ENCODE data around the gene MEGF11. TPM values are rescaled to one million over a fixed set of nuclear protein-coding genes. Genes with fewer than 3 reads are reported as not detected.

The MEGF11 gene
- total RNA-seq, 2 donors from 2014 or later = not detected

DNA sequence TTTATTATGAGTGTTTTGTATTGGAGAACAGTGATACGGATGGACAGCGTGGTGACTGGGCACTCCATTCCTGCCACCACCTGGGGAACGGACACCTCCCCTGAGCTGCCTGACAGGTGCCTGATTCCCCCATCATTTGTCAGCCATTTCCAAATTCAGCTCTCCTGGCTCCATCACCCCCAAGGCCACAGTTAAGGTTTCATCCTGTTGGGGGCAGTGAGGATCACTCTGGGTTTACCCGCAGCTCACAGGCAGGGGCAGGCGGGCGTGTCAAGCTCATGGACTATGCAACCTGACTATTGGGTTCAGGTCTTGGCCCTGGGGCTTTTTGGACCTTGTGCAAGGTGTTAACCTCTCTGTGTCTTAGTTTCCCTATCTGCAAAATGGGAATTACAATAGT is 307.9 kb downstream of the MEGF11 start:
- Histone ChIP-seq H3K27me3 (replicated peaks; ENCODE audit: insufficient read depth) (no peaks in the 10 kb centered on the region), H3K27ac (no peak overlapping the region), H3K4me3 (no peak overlapping the region), H3K36me3 (no peaks in the 10 kb centered on the region), H3K9me3 (no peaks in the 10 kb centered on the region), H3K4me1 (replicated peaks) (no peaks in the 10 kb centered on the region)
- WGBS = 82% methylated on average over 6 of the region's 6 CpGs
- no peak for DNase-seq (ENCODE audit: low spot score)
- TF ChIP-seq POLR2A (IDR thresholded peaks at IDR 0.05) (no peak), POLR2AphosphoS5 (IDR thresholded peaks at IDR 0.05) (no peak)
- TF ChIP-seq, protein P1, sequence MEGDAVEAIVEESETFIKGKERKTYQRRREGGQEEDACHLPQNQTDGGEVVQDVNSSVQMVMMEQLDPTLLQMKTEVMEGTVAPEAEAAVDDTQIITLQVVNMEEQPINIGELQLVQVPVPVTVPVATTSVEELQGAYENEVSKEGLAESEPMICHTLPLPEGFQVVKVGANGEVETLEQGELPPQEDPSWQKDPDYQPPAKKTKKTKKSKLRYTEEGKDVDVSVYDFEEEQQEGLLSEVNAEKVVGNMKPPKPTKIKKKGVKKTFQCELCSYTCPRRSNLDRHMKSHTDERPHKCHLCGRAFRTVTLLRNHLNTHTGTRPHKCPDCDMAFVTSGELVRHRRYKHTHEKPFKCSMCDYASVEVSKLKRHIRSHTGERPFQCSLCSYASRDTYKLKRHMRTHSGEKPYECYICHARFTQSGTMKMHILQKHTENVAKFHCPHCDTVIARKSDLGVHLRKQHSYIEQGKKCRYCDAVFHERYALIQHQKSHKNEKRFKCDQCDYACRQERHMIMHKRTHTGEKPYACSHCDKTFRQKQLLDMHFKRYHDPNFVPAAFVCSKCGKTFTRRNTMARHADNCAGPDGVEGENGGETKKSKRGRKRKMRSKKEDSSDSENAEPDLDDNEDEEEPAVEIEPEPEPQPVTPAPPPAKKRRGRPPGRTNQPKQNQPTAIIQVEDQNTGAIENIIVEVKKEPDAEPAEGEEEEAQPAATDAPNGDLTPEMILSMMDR (IDR thresholded peaks at IDR 0.05) = no peak
- intact Hi-C loops (cut with DNase I) = no loop called here

DNA sequence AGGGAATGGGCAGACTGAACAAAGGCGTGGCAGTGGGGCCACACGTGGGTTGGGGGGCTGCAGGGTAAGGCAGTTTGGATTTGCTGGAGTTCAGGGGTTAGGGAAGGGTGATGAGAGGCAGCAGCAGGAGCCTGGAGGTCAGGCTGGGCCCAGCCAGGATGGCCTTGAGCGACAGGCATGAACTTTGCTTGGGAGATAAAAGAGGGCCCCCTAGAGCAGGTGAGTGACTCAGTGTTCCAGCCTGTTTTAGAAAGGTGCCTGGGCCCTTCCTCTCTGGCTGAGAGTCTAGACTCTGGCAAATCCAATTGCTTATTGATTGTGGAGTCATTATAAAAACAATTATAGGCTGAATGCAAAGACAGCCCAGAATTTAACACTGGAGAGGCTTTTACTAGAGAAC is 309.1 kb downstream of the MEGF11 start:
- Histone ChIP-seq H3K9me3 (no peaks in the 10 kb centered on the region), H3K27ac (no peak overlapping the region), H3K27me3 (replicated peaks; ENCODE audit: insufficient read depth) (no peaks in the 10 kb centered on the region), H3K36me3 (no peaks in the 10 kb centered on the region), H3K4me3 (no peak overlapping the region), H3K4me1 (replicated peaks) (no peaks in the 10 kb centered on the region)
- DNase-seq (ENCODE audit: low spot score) = no peak
- no peak for TF ChIP-seq POLR2AphosphoS5 (IDR thresholded peaks at IDR 0.05)
- TF ChIP-seq, protein P1 (IDR thresholded peaks at IDR 0.05) = no peak
- TF ChIP-seq POLR2A (IDR thresholded peaks at IDR 0.05) = no peak
- intact Hi-C loops (cut with DNase I) = no loop called here
- 85% methylated on average over 3 of the region's 3 CpGs for WGBS

DNA sequence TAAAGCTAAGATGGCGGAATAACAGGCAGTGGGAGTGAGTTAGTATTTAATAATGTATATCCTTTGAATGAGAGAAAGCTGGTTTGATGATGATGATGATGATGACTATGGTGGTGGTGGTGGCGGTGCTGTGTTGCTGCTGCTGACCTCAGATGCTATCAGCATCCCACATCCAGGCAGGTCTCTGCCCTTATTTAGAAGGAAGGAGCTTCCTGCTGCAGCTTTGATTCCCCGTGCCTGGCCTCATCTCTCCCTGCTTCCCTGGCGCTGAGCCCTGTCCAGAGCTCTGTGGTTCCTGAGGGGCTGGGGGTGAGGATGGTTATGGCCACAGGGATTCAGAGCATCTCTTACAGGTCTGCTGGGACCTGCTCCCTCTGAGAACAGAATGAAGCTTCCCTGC is 311.1 kb downstream of the MEGF11 start:
- TF ChIP-seq POLR2A (IDR thresholded peaks at IDR 0.05) (no peak), POLR2AphosphoS5 (IDR thresholded peaks at IDR 0.05) (no peak)
- TF ChIP-seq, protein P1 (IDR thresholded peaks at IDR 0.05) = no peak
- 73% methylated on average over 4 of the region's 4 CpGs for WGBS
- Histone ChIP-seq H3K4me3 (no peak overlapping the region), H3K36me3 (no peaks in the 10 kb centered on the region), H3K4me1 (replicated peaks) (no peaks in the 10 kb centered on the region), H3K27me3 (replicated peaks; ENCODE audit: insufficient read depth) (no peaks in the 10 kb centered on the region), H3K27ac (no peak overlapping the region), H3K9me3 (no peaks in the 10 kb centered on the region)
- intact Hi-C loops (cut with DNase I) = no loop called here
- no peak for DNase-seq (ENCODE audit: low spot score)

DNA sequence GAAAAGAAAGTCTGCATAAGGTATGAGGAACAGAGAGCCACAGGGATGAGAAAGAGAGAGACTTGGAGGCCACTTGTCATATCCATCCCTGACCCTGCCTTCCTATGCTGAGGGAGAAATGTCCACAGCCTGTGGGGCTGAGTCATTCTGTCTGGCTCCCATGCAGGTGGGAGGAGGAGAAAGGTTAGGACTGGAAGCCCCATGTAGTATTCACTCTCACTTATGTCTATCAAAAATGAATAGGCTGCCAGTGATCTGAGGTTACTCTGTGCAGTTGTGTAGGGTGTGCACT is 313.0 kb downstream of the MEGF11 start:
- Histone ChIP-seq H3K36me3 (no peaks in the 10 kb centered on the region), H3K4me1 (replicated peaks) (no peaks in the 10 kb centered on the region), H3K27me3 (replicated peaks; ENCODE audit: insufficient read depth) (no peaks in the 10 kb centered on the region), H3K9me3 (no peaks in the 10 kb centered on the region), H3K27ac (no peak overlapping the region), H3K4me3 (no peak overlapping the region)
- no peak for DNase-seq (ENCODE audit: low spot score)
- no peak for TF ChIP-seq POLR2A (IDR thresholded peaks at IDR 0.05)
- TF ChIP-seq, protein P1 (IDR thresholded peaks at IDR 0.05) = no peak
- no peak for TF ChIP-seq POLR2AphosphoS5 (IDR thresholded peaks at IDR 0.05)
- intact Hi-C loops (cut with DNase I) = no loop called here

DNA sequence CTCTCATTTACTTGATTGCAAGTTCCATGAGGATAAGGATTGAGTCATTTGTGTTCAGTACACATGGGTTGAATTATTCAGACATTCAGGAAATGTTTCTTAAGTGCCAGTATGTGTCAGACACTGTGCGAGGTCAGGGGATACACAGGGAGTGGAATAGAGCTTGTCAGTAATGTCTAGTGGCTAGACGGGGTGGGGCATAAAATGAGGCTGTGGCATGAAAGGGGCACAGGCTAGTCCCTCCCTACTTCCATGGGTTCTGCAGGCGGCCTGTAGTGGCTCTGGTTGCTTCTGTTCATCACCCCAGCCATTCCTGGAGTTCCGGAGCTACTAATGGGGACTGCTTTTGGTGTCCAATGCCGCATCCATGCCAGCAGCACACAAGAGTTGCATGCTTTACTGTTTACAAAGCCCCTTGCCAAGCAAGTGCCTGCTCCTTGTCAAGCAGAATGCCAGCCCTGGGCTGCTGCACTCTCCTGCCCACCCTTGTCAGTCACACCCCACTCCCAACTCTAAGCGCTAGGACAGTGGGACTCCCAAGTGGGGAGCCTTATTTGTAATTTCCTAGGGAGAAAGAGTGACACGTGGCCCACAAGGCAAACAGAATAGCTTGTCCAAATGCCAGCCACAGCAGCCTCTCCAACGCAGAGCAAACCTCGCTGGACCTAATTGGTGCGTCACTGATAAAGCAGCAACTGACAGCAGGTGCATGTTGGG is 313.5 kb downstream of the MEGF11 start:
- H3K27ac ChIP-seq = no peak overlapping the region
- H3K4me1 ChIP-seq (replicated peaks) = no peaks in the 10 kb centered on the region
- TF ChIP-seq POLR2A (IDR thresholded peaks at IDR 0.05) = no peak
- no peak for TF ChIP-seq POLR2AphosphoS5 (IDR thresholded peaks at IDR 0.05)
- TF ChIP-seq, protein P1 (IDR thresholded peaks at IDR 0.05) = no peak
- H3K36me3 ChIP-seq = no peaks in the 10 kb centered on the region
- no peak for DNase-seq (ENCODE audit: low spot score)
- no peaks in the 10 kb centered on the region for H3K9me3 ChIP-seq
- no peak overlapping the region for H3K4me3 ChIP-seq
- H3K27me3 ChIP-seq (replicated peaks; ENCODE audit: insufficient read depth) = no peaks in the 10 kb centered on the region
- 64% methylated on average over 10 of the region's 10 CpGs for WGBS
- intact Hi-C loops (cut with DNase I) = no loop called here
